Ovary (tissue), 9 donors: Measurements from ENCODE around the gene GBX2. TPM values are rescaled to one million over a fixed set of nuclear protein-coding genes. Genes with fewer than 3 reads are reported as not detected.

ENCODE experiments used
- DNase-seq, 5 donors: peaks; one replicate each; pipeline ENCODE4 v3.0.0-alpha.2; 2019 to 2020
- H3K27ac ChIP-seq, 2 donors: fragments of 200-600 bp; one replicate each; pipeline versions ENCODE4 v1.5.1 to v1.8.0; 2019 to 2022
- H3K27me3 ChIP-seq: fragments of 200-600 bp; one replicate; pipeline ENCODE4 v1.8.0; 2022
- H3K36me3 ChIP-seq: fragments of 200-600 bp; sonication (generic); one replicate; pipeline ENCODE4 v1.5.1; 2019
- H3K4me1 ChIP-seq: one replicate; pipeline ENCODE4 v1.8.1; 2013; ENCODE audit warnings: mild to moderate bottlenecking, moderate library complexity; ENCODE audit not compliant: insufficient read depth
- H3K4me3 ChIP-seq: fragments of 200-600 bp; sonication (generic); one replicate; pipeline ENCODE4 v1.5.1; 2017
- H3K9me3 ChIP-seq, 2 donors: fragments of 200-600 bp in 1 of 2; sonication (generic) in 1 of 2; one replicate each; pipeline versions ENCODE4 v1.5.1 to v1.8.1; 2013 to 2019; ENCODE audit warnings: mild to moderate bottlenecking in 1 of 2, moderate library complexity in 1 of 2
- EP300 ChIP-seq: sonication (generic); formaldehyde crosslinking; IDR thresholded peaks from one replicate; pipeline ENCODE4 v1.6.1; 2017; ENCODE audit warnings: antibody characterized with exemption
- POLR2A ChIP-seq: fragments of 450-650 bp; IDR thresholded peaks from one replicate; pipeline ENCODE4 v1.6.1; 2017; ENCODE audit warnings: antibody characterized with exemption, mild to moderate bottlenecking, moderate library complexity
- WGBS, 3 donors: extraction: QIAGEN DNeasy Blood & Tissue Kit in 1 of 3; methylation state at CpG; one replicate each; pipeline versions ENCODE4 v1.1.5 to v1.1.7; 2013 to 2017; 5-methylcytosine and 5-hydroxymethylcytosine counted together
- intact Hi-C, 4 donors: fragments of 100-400 bp; cut with DNase I; formaldehyde crosslinking; loops; one replicate each; pipeline versions ENCODE4 v1.11.0 to v1.15.1; 2022 to 2023
- polyA plus RNA-seq, 2 donors: library from polyadenylated mRNA; stranded (reverse); fragments of 200-250 nt in 1 of 2; fragments of 350-450 nt in 1 of 2; fragmentation: Illumina TruSeq in 1 of 2; extraction: RNeasy Lipid Tissue Mini Kit (QIAGEN cat#74804) in 1 of 2; gene quantifications; one replicate each; pipeline ENCODE4 v1.2.3, GENCODE V29; 2013 to 2014
- total RNA-seq, 7 donors: library from RNA; depleted of rRNA in 2 of 7; stranded (reverse); fragments of >200 nt in 2 of 7; fragmentation: NEBNext Ultra II Directional in 3 of 7; extraction: Animal tissue kit (Norgen Biotek cat#: 25700) in 3 of 7; gene quantifications; one replicate each; pipeline versions ENCODE4 v1.1.0 to v1.2.4, GENCODE V29; 2016 to 2023
- TF ChIP-seq, protein P1 (sequence below), 3 donors: fragments of 450-650 bp in 2 of 3; fragments of 200-600 bp in 1 of 3; IDR thresholded peaks; one replicate each; pipeline versions ENCODE4 v1.5.1 to v1.8.0; 2016 to 2022; ENCODE audit warnings: antibody characterized with exemption in 3 of 3, mild to moderate bottlenecking in 1 of 3
- donor health status: DM: no; HTN: no; CAD: no; lungs with moderate emphysema.
- donor health status: DM: no; HTN: no; CAD: no.
- donor health status: Bipolar disorder and iron deficiency.
- donor health status: DM: yes; HTN: yes; CAD: no.
- donor health status: DM: no; HTN: no; CAD: no.
- donor health status: DM: yes; HTN: yes; CAD: no.

Gene GBX2
- total and polyA plus RNA-seq, 9 donors: not detected

DNA sequence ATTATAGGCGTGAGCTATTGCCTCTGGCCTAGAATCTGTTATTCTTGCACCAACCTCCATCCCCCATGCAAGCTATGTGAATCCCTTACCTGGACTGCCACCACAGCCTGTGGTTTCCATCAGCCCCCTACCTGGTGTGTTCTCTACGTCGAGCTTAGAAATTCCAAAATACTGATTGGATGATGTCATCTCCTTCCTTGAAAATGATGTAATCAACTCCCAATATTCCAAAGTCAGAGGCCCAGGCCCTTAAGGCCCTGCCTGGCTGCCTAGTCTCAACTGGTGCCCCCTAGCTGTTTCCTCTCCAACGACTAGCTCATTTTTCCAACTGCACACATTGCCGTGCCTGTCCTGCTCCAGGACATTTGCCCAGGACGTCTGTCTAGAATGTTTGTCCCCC is 41.3 kb upstream of the GBX2 start:
- H3K4me3 ChIP-seq: no peak overlapping the region
- 63 to 67% (median 66%) methylated on average over 6 of the region's 6 CpGs for WGBS, 3 donors
- no peaks in the 10 kb centered on the region for H3K36me3 ChIP-seq
- no peaks in the 10 kb centered on the region for H3K27me3 ChIP-seq
- no peak overlapping the region for H3K27ac ChIP-seq
- H3K4me1 ChIP-seq: no peaks in the 10 kb centered on the region
- no peak for TF ChIP-seq POLR2A
- no peak for TF ChIP-seq EP300
- TF ChIP-seq, protein P1, sequence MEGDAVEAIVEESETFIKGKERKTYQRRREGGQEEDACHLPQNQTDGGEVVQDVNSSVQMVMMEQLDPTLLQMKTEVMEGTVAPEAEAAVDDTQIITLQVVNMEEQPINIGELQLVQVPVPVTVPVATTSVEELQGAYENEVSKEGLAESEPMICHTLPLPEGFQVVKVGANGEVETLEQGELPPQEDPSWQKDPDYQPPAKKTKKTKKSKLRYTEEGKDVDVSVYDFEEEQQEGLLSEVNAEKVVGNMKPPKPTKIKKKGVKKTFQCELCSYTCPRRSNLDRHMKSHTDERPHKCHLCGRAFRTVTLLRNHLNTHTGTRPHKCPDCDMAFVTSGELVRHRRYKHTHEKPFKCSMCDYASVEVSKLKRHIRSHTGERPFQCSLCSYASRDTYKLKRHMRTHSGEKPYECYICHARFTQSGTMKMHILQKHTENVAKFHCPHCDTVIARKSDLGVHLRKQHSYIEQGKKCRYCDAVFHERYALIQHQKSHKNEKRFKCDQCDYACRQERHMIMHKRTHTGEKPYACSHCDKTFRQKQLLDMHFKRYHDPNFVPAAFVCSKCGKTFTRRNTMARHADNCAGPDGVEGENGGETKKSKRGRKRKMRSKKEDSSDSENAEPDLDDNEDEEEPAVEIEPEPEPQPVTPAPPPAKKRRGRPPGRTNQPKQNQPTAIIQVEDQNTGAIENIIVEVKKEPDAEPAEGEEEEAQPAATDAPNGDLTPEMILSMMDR (IDR thresholded peaks at IDR 0.05): no peak
- intact Hi-C loops: no loop called here
- no peak for DNase-seq
- H3K9me3 ChIP-seq: peaks cover 0 to 4% of the 10 kb centered on the region in 2 donors

- DNase-seq: no peak
- H3K4me3 ChIP-seq: no peak overlapping the region
- no peaks in the 10 kb centered on the region for H3K4me1 ChIP-seq
- H3K9me3 ChIP-seq: peaks cover 0 to 4% of the 10 kb centered on the region in 2 donors
- H3K36me3 ChIP-seq: no peaks in the 10 kb centered on the region
- WGBS, 3 donors: 68 to 73% (median 70%) methylated on average over 28 of the region's 28 CpGs
- no peaks in the 10 kb centered on the region for H3K27me3 ChIP-seq
- TF ChIP-seq EP300 (no peak), POLR2A (no peak)
- TF ChIP-seq, protein P1 (IDR thresholded peaks at IDR 0.05): no peak
- H3K27ac ChIP-seq: no peak overlapping the region
- intact Hi-C loops: no loop called here
These were observed 40.1 kb upstream of the GBX2 start for GRCh38 chr2:236208019-236208926.

GRCh38 chr2:236207472-236207871 is 39.3 kb upstream of the GBX2 start:
- H3K9me3 ChIP-seq: peaks cover 0 to 4% of the 10 kb centered on the region in 2 donors
- no peak overlapping the region for H3K4me3 ChIP-seq
- DNase-seq: no peak
- intact Hi-C loops: no loop called here
- H3K27me3 ChIP-seq: no peaks in the 10 kb centered on the region
- no peaks in the 10 kb centered on the region for H3K36me3 ChIP-seq
- H3K4me1 ChIP-seq: no peaks in the 10 kb centered on the region
- H3K27ac ChIP-seq: no peak overlapping the region
- TF ChIP-seq, protein P1 (IDR thresholded peaks at IDR 0.05): no peak
- TF ChIP-seq POLR2A (no peak), EP300 (no peak)
- WGBS, 3 donors: 79 to 88% (median 83%) methylated on average over 11 of the region's 11 CpGs

- H3K4me1 ChIP-seq: no peaks in the 10 kb centered on the region
- H3K36me3 ChIP-seq: no peaks in the 10 kb centered on the region
- intact Hi-C loops: no loop called here
- no peaks in the 10 kb centered on the region for H3K27me3 ChIP-seq
- TF ChIP-seq, protein P1 (IDR thresholded peaks at IDR 0.05): no peak
- TF ChIP-seq EP300 (no peak), POLR2A (no peak)
- no peak overlapping the region for H3K4me3 ChIP-seq
- 75 to 89% (median 81%) methylated on average over 2 of the region's 2 CpGs for WGBS, 3 donors
- H3K27ac ChIP-seq: no peak overlapping the region
- DNase-seq: no peak
- peaks cover 0 to 4% of the 10 kb centered on the region in 2 donors for H3K9me3 ChIP-seq
These were observed 37.9 kb upstream of the GBX2 start for GRCh38 chr2:236205867-236206645.
